Endothelial cell of umbilical vein (primary cell): ENCODE results near the gene NRG3. TPM values are rescaled to one million over a fixed set of nuclear protein-coding genes. Genes with fewer than 3 reads are reported as not detected.

Source experiments
- BruUV-seq: library from RNA; stranded (reverse); fragments of 400-500 nt; replicated peaks from 2 replicates; lab custom pipeline; 2021; lab: Mats Ljungman, UMichigan
- CTCF ChIA-PET: fragments of 300-600, 350-600 bp; sonication (Branson Sonifier 250); formaldehyde crosslinking; loops from one replicate; lab custom pipeline; 2021; ENCODE audit warnings: antibody characterized with exemption, inconsistent platforms; lab: Charles Lee
- POLR2A ChIA-PET: fragments of 300-600, 350-600 bp; sonication (Branson Sonifier 250); formaldehyde crosslinking; loops from one replicate; lab custom pipeline; 2021; ENCODE audit warnings: antibody characterized with exemption, inconsistent platforms; lab: Charles Lee
- DNase-seq: peaks from one replicate; pipeline ENCODE4 v3.0.0-alpha.2; 2011; ENCODE audit warnings: low read depth, low spot score
- FAIRE-seq: peaks from 2 replicates; lab custom pipeline; 2011; peaks lifted over from hg19 to GRCh38; lab: Jason Lieb, UNC
- H2AFZ ChIP-seq: 2 replicates; pipeline ENCODE4 v1.6.0; 2012; ENCODE audit warnings: low read depth, low read length, control low read depth, inconsistent platforms
- H3K27ac ChIP-seq: 2 replicates; pipeline ENCODE4 v1.5.1; 2011; ENCODE audit warnings: low read depth, mild to moderate bottlenecking, control low read depth, low read length, moderate library complexity; ENCODE audit not compliant: insufficient read depth
- H3K27me3 ChIP-seq, 2 experiments: 2 replicates each; pipeline versions ENCODE4 v1.6.0 to v1.6.1; 2011; ENCODE audit warnings: low read length in 2 of 2, mixed read lengths in 1 of 2; ENCODE audit not compliant: control insufficient read depth in 2 of 2, insufficient read depth in 2 of 2
- H3K36me3 ChIP-seq, 2 experiments: 2 replicates in 1 of 2; 3 replicates in 1 of 2; pipeline ENCODE4 v1.5.1; 2011; ENCODE audit warnings: low read length in 2 of 2, mild to moderate bottlenecking in 1 of 2, moderate library complexity in 1 of 2; ENCODE audit not compliant: control insufficient read depth in 2 of 2, insufficient read depth in 2 of 2; ENCODE audit errors: extremely low read depth in 1 of 2
- H3K4me1 ChIP-seq: 3 replicates; pipeline ENCODE4 v1.5.1; 2011; ENCODE audit warnings: mild to moderate bottlenecking, low read length; ENCODE audit not compliant: control insufficient read depth, insufficient read depth; ENCODE audit errors: extremely low read depth
- H3K4me2 ChIP-seq: 2 replicates; pipeline ENCODE4 v1.6.1; 2011; ENCODE audit warnings: low read length, control low read depth, mixed read lengths; ENCODE audit not compliant: insufficient read depth
- H3K4me3 ChIP-seq, 3 experiments: fragments of 200-600 bp in 1 of 3; sonication (generic), shearing (Covaris generic) in 1 of 3; replicated peaks in 1 of 3; 2 replicates each; pipeline ENCODE4 v1.5.1; 2011 to 2016; ENCODE audit warnings: control low read depth in 3 of 3, low read length in 3 of 3, mild to moderate bottlenecking in 2 of 3, inconsistent platforms in 1 of 3, low read depth in 1 of 3, moderate library complexity in 1 of 3; ENCODE audit not compliant: insufficient read depth in 1 of 3
- H3K79me2 ChIP-seq: 2 replicates; pipeline ENCODE4 v1.6.0; 2012; ENCODE audit warnings: low read length, inconsistent platforms; ENCODE audit not compliant: control insufficient read depth, insufficient read depth
- H3K9ac ChIP-seq: replicated peaks from 2 replicates; pipeline ENCODE3; 2011; ENCODE audit warnings: low read length, control low read depth; ENCODE audit not compliant: insufficient read depth; ENCODE audit errors: extremely low read depth
- H3K9me1 ChIP-seq: replicated peaks from 3 replicates; pipeline ENCODE4 v1.6.0; 2011; ENCODE audit warnings: mild to moderate bottlenecking, low read length; ENCODE audit not compliant: control insufficient read depth, insufficient read depth; ENCODE audit errors: extremely low read depth
- H3K9me3 ChIP-seq: replicated peaks from 2 replicates; pipeline ENCODE4 v1.5.1; 2012; ENCODE audit warnings: low read length, inconsistent platforms; ENCODE audit not compliant: control insufficient read depth, insufficient read depth
- H4K20me1 ChIP-seq: replicated peaks from 2 replicates; pipeline ENCODE3; 2011; ENCODE audit warnings: mild to moderate bottlenecking, low read length; ENCODE audit not compliant: control insufficient read depth, insufficient read depth; ENCODE audit errors: extremely low read depth
- CTCF ChIP-seq, 2 donors: IDR thresholded peaks; 1 replicate in 1 of 2; 2 replicates in 1 of 2; pipeline ENCODE4 v1.5.1; 2011; ENCODE audit warnings: low read length in 2 of 2, mild to moderate bottlenecking in 2 of 2, moderate library complexity in 2 of 2, control low read depth in 1 of 2, inconsistent platforms in 1 of 2, low read depth in 1 of 2; ENCODE audit not compliant: insufficient read depth in 1 of 2; ENCODE audit errors: extremely low read depth in 1 of 2
- EZH2 ChIP-seq: IDR thresholded peaks from 2 replicates; pipeline ENCODE4 v1.6.1; 2012; ENCODE audit warnings: borderline replicate concordance, low read depth, mild to moderate bottlenecking, moderate library complexity, low read length, inconsistent platforms; ENCODE audit not compliant: severe bottlenecking
- FOS ChIP-seq: IDR thresholded peaks from 2 replicates; pipeline ENCODE4 v1.6.1; 2011; ENCODE audit warnings: mild to moderate bottlenecking, low read length, moderate library complexity, borderline replicate concordance; ENCODE audit not compliant: insufficient read depth
- GATA2 ChIP-seq: IDR thresholded peaks from 2 replicates; pipeline ENCODE4 v1.7.0; 2011; ENCODE audit warnings: low read depth, mild to moderate bottlenecking, moderate library complexity, mixed read lengths, low read length; ENCODE audit not compliant: insufficient read length, insufficient read depth
- JUN ChIP-seq: IDR thresholded peaks from 2 replicates; pipeline ENCODE4 v1.6.1; 2011; ENCODE audit warnings: borderline replicate concordance, low read depth; ENCODE audit not compliant: insufficient read length, insufficient read depth
- MAX ChIP-seq: IDR thresholded peaks from 2 replicates; pipeline ENCODE4 v1.6.1; 2011; ENCODE audit not compliant: insufficient read depth, insufficient read length
- MYC ChIP-seq: IDR thresholded peaks from one replicate; pipeline ENCODE4 v1.6.1; 2011; ENCODE audit warnings: mild to moderate bottlenecking, low read depth, low read length
- POLR2A ChIP-seq: IDR thresholded peaks from 2 replicates; pipeline ENCODE4 v1.6.1; 2012; ENCODE audit warnings: low read depth, mild to moderate bottlenecking, control low read depth, low read length
- POLR2AphosphoS5 ChIP-seq: IDR thresholded peaks from 2 replicates; pipeline ENCODE4 v1.6.1; 2012; ENCODE audit warnings: low read depth, mild to moderate bottlenecking, control low read depth, low read length, moderate library complexity; ENCODE audit not compliant: insufficient read depth
- dilution Hi-C: fragments of 300-500 bp; cut with MboI; formaldehyde crosslinking; loops from one replicate; pipeline ENCODE4 v1.15.0; 2019; ENCODE audit warnings: low sequenced_read_pairs; ENCODE audit not compliant: extremely low pct_ligation_motif_present
- intact Hi-C: fragments of 100-400 bp; cut with micrococcal nuclease; formaldehyde crosslinking; loops from one replicate; pipeline ENCODE4 v1.10.0; 2022
- polyA plus RNA-seq, 4 experiments: library from polyadenylated mRNA; depleted of rRNA in 3 of 4; stranded (reverse) in 3 of 4; unstranded in 1 of 4; fragments of >200 nt; gene quantifications; 2 replicates each; pipeline versions ENCODE4 v1.2.1 to v1.2.3, GENCODE V29; 2011 to 2012; ENCODE audit warnings: missing spikeins in 1 of 4
- total RNA-seq: library from RNA; stranded (reverse); gene quantifications from 2 replicates; pipeline ENCODE4 v1.2.3, GENCODE V29; 2021

NRG3 gene
- total and polyA plus RNA-seq, 2 donors (not counting 3 experiments of a cell fraction or from before 2014, with no cell fraction given) = 1.9 to 3.9 TPM

- TF ChIP-seq MAX = no peak
- no peak for TF ChIP-seq EZH2
- no peak for TF ChIP-seq FOS
- no peak for TF ChIP-seq POLR2A
- TF ChIP-seq CTCF (IDR thresholded peaks at IDR 0.05; ENCODE audit: extremely low read depth in 1 of 2, insufficient read depth in 1 of 2, low read depth in 1 of 2, low read length in 2 of 2) = no peak
- TF ChIP-seq MYC = no peak
- TF ChIP-seq JUN = no peak
- TF ChIP-seq GATA2 = no peak
- TF ChIP-seq POLR2AphosphoS5 = no peak
- no peaks in the 10 kb centered on the region for H3K4me1 ChIP-seq
- no peak overlapping the region for H3K9ac ChIP-seq
- intact Hi-C loops (no loop called here), dilution Hi-C loops (no loop called here)
- no peak overlapping the region for H3K27ac ChIP-seq
- no peak overlapping the region for H3K4me3 ChIP-seq
- no peaks in the 10 kb centered on the region for H3K27me3 ChIP-seq
- FAIRE-seq (no peak), DNase-seq (no peak)
- H3K9me1 ChIP-seq = no peaks in the 10 kb centered on the region
- H3K4me2 ChIP-seq = no peak overlapping the region
- BruUV-seq = no TSS peak
- ChIA-PET POLR2A (no interaction called here), CTCF (no interaction called here)
- no peak overlapping the region for H2AFZ ChIP-seq
- H3K79me2 ChIP-seq = no peaks in the 10 kb centered on the region
- no peaks in the 10 kb centered on the region for H3K36me3 ChIP-seq
- no peaks in the 10 kb centered on the region for H4K20me1 ChIP-seq
- no peaks in the 10 kb centered on the region for H3K9me3 ChIP-seq
Observed at GRCh38 chr10:82251222-82251906, 376.4 kb downstream of the NRG3 start.
